Renal pelvis (tissue), 4 donors: ENCODE data around the gene ZNF618. TPM values are rescaled to one million over a fixed set of nuclear protein-coding genes. Genes with fewer than 3 reads are reported as not detected.

Experiments used
- DNase-seq: peaks from one replicate; pipeline ENCODE4 v3.0.0-alpha.2; 2013
- polyA plus RNA-seq, 3 donors: library from polyadenylated mRNA; unstranded; fragments of 120-200 nt; gene quantifications; one replicate each; pipeline ENCODE4 v1.2.1, GENCODE V29; 2013; ENCODE audit not compliant: insufficient read length in 3 of 3

Gene ZNF618
- polyA plus RNA-seq, 3 donors, result 42.3 to 48.8 (median 45.8) TPM

DNA sequence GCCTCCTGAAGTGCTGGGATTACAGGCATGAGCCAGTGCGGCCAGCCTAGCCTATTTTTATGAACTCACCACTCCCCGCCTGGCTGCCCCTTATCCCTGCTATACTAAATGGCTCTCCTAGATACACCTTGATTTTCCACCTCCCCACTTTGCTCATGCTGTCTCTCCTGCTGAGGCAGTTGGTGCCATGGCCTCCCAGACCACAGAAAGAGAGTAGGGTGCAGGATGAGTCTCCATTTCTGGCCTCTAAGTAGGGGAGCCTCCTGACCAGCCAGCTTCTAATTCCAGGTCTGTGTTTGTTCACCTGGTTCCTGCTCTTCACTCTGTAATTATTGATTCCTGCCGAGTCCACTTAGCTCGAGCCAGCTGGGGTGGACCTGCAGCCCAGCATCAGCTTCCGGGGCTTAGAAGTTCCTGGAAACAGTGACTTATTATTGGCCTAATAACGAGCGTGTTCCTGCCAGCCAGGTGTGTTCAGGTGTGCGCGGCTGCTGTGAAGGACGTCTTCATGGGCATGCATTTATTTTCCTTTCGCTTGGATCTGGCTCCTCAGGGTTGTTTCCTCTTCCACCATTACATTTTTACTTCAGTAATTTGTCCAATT is 34.0 kb downstream of the ZNF618 start:
- DNase-seq, result peak; percentile 62

GRCh38 chr9:113911850-113912557 is 35.9 kb downstream of the ZNF618 start:
- DNase-seq, result no peak

GRCh38 chr9:113912816-113913215 is 36.7 kb downstream of the ZNF618 start:
- peak; percentile 36 for DNase-seq

GRCh38 chr9:113913426-113914195 is 37.5 kb downstream of the ZNF618 start:
- no peak for DNase-seq

DNA sequence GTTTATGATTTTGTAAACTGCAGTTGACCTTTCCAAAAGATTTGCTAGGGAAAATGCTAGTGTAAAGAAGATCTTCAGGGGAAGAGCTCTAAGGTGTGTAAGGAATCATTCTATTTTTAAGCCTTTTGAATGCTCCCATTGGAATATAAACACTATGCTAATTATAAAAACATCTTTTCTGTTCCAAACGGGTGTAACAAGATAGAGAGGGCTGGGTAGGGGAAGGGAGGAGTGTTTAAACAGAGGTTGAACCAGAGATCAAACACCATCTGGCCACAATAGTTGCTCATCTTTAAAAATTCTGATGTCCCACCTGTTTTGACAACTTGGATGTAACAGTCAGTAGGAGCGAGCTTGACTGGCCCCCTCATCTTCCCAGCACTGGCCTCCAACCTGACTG is 38.4 kb downstream of the ZNF618 start:
- no peak for DNase-seq

GRCh38 chr9:113915817-113916434 is 39.8 kb downstream of the ZNF618 start:
- DNase-seq, result no peak

DNA sequence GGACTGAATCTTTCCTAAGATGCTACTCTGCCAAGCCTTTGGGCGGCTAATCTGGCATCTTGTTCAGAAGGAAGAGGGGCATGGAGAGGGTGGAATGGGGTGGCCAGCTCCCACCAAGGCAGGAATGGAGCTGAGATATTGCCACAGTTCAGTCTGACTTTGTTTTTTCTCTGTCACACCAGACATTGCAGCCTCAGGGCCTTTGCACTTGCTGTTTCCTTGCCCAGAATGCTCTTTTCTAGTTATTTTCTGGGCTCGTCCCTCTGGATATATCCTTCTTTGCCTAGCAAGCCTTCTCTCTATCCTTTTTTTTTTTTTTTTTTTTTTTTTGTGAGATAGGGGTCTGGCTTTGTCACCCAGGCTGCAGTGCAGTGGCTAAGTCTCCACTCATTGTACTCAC is 40.8 kb downstream of the ZNF618 start:
- DNase-seq, result no peak

DNA sequence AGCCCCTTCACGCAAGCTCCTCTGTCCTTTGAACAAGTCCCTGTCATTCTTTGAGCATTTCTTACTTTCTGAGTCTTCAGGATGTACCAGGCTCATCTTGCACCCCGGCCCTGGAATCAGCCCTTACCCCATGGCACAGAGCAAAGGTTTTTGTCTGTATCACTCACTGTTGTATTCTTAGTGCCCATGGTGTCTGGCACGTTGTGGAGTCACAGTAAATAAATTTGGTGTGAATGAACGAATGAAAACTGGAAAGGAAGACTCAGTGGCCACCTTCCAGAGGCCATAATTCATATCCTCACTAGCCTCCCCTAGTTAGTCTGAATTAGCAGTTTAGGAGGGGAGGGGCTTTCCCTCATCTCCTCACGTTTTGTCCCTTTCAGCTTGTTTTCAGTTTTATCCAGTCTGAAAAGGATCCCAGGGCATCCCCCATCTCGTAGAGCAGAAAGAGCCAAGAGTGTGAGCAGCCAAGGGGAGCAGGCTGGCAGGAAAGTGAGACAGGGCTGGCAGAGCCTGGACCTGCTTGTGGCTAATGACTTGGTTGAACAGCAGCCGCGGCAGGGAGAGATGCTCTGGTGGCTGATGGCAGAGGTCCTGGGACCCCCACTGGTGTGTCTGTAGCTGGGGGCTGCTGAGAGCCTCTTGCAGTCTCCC is 42.7 kb downstream of the ZNF618 start:
- DNase-seq, result no peak

- no peak for DNase-seq
These were observed 43.3 kb downstream of the ZNF618 start for GRCh38 chr9:113919382-113919781.

DNA sequence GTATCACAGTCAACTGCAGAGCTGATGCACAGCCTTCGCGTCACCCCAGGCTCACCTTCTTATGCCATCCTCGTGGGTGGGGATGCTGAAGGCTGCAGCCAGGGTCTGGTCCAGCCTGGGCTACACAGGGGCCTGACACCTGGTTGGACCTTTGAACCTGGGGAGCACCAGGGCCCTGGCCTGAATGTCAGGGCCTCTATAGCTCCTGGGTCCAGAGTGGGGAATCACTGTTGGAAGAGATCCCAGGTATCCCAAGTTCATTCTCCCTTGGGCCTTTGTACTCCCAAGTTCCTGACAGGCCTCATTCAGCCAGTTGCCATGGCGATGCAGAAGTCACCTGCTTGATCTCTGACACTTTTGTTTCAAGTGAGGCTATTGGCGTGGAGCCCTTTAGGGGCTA is 43.8 kb downstream of the ZNF618 start:
- no peak for DNase-seq

DNA sequence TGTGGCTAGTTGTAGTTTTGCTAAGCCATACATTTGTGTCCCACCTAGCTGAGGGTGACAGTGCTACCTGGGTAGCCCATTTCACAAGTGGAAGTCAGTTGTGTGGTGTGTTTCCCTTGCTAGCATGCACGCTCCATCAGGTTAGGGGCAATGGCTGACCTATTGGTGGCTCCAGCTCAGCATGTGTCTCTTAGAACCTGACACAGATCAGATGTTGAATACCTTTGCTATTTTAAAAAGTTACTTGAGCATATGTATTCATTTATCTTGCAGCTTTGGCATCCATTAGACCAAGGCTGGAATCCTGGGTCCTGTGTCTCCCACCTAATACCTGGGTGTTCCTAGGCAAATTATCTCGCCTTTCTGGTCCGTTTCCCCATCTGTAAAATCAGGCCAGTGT is 44.8 kb downstream of the ZNF618 start:
- DNase-seq, result no peak

DNA sequence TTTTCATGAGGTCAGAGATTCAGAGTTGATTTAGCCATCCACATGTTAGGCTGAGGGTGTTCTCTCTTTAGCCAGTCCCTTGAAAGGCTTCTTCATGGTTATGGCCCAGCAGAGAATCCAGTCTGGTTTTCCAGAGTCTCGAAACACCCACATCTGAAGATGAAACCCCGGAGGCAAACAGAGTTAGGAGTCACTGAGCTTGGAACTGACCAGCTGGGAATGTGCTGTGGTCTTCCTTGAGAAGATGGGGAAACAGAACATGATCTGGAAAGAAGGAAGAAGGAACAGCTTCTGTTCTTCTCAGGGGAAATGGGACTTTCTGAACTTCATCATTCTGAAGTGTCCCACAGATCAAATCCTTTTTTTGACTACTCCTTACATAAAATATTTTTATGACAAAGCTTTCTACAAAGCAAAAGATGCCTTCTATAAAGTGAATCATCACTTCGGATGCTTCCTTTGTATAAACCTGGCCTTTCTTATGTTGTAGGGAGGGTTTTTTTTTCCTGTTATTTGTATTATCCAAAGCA is 45.4 kb downstream of the ZNF618 start:
- DNase-seq, result no peak

- DNase-seq, result no peak
These were observed 46.1 kb downstream of the ZNF618 start for GRCh38 chr9:113922160-113922559.

DNA sequence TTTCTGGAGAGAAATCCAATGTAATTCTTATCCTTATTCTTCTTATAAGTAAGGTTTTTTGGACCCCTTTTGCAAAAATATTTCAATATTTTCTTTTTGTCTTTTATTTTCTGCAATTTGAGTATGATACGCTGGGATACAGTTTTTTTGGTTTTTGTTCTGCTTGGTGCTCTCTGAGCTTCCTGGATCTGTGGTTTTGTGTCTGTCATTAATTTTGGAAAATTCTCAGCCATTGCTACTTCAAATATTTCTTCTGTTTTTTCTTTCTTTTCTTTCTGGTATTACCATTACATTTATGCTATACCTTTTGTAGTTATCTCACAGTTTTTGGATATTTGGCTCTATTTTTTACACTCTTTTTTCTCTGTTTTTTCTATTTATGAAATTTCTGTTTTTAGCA is 50.1 kb downstream of the ZNF618 start:
- no peak for DNase-seq

DNA sequence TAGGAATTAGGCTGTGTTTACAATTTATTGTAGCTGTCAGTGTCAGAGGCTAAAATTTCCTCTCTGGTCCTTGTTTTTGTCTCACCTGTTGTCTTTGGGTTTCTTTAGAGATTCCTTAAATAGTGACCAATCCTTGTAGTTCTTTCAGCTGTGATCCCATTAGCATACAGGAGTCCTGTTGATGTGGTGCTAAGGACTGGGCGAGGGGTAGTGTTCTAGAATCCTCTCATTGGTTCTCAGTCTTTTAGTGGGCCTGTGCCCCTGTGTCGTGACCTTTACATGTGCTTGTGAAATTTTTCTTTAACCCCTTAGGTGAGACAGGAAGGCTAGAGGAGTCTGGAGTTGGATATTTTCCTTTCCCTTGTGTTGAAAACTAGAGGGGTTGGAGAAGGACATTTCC is 51.2 kb downstream of the ZNF618 start:
- DNase-seq, result no peak

- DNase-seq, result no peak
These were observed 52.2 kb downstream of the ZNF618 start for GRCh38 chr9:113928269-113928668.

DNA sequence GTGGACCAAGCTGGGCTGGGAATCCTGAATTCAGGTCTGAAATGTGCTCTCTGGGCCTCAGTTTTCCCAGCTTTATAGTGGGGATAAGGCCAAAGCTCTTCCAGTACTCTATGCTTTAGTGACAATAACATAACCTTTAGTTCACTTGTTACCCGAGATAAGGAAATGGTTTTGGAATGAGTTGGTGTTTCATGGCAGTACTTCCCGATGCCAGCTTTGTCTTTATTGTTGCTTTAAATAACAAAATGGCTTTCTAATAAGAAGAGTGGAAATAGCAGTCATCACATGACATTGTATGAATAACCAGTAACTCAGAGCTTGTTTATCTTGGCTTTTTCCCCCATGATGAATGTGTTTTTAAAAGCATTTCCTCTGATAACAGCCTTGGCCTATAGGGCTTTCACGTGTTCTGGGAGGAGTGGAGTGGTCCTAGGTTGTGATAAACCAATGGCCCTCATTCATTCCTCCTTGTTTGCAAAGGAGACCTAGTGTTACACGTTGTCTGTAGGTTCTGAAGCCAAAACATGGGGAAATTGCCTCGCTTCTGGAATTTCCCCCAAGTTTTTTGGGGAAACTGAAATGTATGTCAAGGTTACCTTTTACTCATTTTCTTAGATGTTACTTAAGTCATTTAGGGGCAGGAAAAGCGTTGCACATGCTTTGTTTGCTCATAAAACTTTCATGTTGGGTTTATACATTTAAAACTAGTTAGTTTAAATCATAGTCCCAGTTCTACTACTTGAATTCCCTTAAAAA is 53.7 kb downstream of the ZNF618 start:
- DNase-seq, result peak; percentile 19

DNA sequence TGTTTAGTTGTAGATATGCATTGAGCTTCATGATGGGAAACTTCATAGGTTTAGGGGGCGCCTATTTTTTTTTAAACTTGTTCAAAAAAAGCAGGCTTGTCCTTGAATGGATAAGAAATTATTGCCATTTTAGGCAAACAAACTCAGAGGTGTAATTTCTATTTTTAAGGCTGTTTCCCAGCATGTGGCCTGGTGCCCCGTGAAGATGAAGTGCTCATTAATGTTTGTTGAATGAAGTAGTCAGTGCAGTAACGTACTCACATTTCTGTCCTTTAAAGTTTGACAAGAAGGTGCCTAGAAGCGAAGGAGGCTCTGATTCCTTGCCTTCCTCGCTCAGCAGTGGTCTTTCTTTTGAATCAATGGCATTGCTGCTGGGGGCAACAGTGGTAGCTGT is 54.3 kb downstream of the ZNF618 start:
- DNase-seq, result no peak

DNA sequence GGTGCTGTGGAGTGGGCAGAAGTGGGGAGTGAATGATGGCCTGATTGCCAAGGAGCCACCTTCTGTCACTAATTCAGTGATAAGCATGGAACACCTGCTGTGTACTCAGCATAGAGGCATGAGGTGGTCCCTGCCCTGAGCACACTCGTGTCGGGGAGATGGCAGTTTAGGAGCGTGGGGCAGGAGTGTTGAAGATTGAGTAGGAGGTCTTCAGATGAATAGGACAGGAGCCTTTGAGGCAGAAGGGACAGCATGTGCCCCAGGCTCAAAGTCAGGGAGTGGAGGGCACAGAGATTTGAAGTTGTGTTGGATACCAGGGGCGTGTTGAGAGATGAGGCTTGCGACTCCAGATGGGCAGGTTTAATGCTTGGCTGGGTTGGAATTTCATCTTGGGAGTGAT is 55.0 kb downstream of the ZNF618 start:
- DNase-seq, result no peak

GRCh38 chr9:113931777-113932176 is 55.7 kb downstream of the ZNF618 start:
- DNase-seq, result no peak

DNA sequence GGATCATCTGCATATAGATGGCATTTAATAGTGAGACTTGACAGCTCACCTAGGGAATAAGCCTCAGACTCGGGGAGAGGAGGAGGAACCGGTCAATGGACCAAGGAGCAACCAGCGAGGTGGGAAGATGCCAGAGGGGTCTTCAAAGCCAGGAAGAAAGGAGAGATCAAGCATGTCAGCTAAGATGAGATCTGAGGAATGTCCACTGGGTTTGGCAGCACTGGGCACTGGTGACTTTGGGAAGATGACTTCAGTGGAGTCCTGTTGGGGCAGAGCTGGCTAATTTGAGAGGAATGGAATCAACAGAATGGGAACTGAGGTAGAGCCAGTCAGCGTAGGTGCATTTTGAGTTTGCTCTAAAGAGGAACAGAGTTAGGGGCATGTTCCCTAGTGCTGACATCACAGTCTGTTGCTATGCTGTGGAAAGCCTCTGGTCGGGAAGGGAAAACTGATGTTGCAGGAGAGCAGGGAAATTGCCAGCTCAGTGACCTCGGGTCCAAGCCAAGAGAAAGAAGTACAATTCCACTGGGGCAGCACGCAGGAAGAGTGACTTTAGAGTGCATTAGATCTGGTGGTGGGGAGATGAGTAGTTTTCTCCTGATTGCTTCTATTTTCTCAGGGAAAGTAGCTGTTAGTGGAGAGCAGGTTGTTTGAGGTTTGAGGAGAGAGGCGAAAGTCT is 56.9 kb downstream of the ZNF618 start:
- DNase-seq, result no peak
